Mucosa of gallbladder (tissue), 1 donor: ENCODE measurements around the gene GLIS2. TPM values are rescaled to one million over a fixed set of nuclear protein-coding genes. Genes with fewer than 3 reads are reported as not detected.

Experiments used
- DNase-seq: peaks from one replicate; pipeline ENCODE4 v3.0.0-alpha.2; 2020; ENCODE audit warnings: low spot score
- total RNA-seq: library from RNA; stranded (reverse); gene quantifications from one replicate; pipeline ENCODE4 v1.2.1, GENCODE V29; 2021
- donor health status: DM: no; HTN: no; CAD: no.

The GLIS2 gene
- total RNA-seq, 1 donor from 2014 or later: 22.2 TPM

DNA sequence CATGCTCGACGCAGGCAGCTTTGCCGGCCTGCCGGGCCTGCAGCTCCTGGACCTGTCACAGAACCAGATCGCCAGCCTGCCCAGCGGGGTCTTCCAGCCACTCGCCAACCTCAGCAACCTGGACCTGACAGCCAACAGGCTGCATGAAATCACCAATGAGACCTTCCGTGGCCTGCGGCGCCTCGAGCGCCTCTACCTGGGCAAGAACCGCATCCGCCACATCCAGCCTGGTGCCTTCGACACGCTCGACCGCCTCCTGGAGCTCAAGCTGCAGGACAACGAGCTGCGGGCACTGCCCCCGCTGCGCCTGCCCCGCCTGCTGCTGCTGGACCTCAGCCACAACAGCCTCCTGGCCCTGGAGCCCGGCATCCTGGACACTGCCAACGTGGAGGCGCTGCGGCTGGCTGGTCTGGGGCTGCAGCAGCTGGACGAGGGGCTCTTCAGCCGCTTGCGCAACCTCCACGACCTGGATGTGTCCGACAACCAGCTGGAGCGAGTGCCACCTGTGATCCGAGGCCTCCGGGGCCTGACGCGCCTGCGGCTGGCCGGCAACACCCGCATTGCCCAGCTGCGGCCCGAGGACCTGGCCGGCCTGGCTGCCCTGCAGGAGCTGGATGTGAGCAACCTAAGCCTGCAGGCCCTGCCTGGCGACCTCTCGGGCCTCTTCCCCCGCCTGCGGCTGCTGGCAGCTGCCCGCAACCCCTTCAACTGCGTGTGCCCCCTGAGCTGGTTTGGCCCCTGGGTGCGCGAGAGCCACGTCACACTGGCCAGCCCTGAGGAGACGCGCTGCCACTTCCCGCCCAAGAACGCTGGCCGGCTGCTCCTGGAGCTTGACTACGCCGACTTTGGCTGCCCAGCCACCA is 65.4 kb downstream of the GLIS2 start:
- DNase-seq: no peak

DNA sequence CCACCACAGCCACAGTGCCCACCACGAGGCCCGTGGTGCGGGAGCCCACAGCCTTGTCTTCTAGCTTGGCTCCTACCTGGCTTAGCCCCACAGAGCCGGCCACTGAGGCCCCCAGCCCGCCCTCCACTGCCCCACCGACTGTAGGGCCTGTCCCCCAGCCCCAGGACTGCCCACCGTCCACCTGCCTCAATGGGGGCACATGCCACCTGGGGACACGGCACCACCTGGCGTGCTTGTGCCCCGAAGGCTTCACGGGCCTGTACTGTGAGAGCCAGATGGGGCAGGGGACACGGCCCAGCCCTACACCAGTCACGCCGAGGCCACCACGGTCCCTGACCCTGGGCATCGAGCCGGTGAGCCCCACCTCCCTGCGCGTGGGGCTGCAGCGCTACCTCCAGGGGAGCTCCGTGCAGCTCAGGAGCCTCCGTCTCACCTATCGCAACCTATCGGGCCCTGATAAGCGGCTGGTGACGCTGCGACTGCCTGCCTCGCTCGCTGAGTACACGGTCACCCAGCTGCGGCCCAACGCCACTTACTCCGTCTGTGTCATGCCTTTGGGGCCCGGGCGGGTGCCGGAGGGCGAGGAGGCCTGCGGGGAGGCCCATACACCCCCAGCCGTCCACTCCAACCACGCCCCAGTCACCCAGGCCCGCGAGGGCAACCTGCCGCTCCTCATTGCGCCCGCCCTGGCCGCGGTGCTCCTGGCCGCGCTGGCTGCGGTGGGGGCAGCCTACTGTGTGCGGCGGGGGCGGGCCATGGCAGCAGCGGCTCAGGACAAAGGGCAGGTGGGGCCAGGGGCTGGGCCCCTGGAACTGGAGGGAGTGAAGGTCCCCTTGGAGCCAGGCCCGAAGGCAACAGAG is 66.3 kb downstream of the GLIS2 start:
- no peak for DNase-seq

- no peak for DNase-seq
These were observed 67.0 kb downstream of the GLIS2 start for GRCh38 chr16:4382795-4383357.

GRCh38 chr16:4383591-4384444 is 68.0 kb downstream of the GLIS2 start:
- no peak for DNase-seq

DNA sequence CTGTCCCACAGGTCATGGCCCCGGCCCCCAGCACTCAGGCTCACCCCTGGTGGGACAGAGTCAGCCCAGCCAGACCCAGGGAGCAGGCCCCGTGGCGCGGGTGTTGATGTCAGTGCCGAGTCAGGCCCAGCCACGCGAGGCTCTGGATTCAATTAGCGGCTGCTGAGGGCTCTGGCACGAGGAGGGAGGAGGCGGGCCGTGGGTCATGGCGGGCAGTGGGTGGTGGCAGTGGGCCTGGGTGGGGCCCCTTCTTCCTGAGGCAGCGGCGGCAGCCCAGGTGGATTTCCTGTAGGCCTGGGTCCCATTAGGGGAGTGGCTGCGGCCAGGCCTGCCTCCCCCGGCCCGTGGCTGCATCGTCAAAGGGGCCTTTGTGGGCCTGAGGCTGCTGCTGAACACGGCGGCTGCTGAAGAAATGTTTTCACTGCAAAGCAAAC is 68.7 kb downstream of the GLIS2 start:
- DNase-seq: no peak

- no peak for DNase-seq
These were observed 69.4 kb downstream of the GLIS2 start for GRCh38 chr16:4385066-4385788.

- no peak for DNase-seq
These were observed 70.1 kb downstream of the GLIS2 start for GRCh38 chr16:4385789-4386450.

DNA sequence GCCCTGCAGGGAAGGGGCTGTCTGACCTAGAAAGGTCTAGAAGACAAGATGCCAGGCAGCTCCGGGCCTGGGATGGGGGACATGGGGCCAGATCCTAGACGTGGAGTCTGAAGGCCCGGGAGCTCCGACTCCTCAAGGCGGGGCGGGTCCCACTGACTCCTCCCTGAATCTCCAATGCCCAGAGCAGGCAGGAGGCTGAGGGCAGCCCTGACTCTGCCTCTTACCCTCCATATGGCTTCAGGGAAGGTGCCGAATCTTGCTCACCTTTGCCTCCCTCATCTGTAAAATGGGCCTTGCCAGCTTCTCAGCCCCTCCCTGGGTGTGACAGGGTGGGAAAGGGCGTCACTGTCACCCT is 70.6 kb downstream of the GLIS2 start:
- no peak for DNase-seq

DNA sequence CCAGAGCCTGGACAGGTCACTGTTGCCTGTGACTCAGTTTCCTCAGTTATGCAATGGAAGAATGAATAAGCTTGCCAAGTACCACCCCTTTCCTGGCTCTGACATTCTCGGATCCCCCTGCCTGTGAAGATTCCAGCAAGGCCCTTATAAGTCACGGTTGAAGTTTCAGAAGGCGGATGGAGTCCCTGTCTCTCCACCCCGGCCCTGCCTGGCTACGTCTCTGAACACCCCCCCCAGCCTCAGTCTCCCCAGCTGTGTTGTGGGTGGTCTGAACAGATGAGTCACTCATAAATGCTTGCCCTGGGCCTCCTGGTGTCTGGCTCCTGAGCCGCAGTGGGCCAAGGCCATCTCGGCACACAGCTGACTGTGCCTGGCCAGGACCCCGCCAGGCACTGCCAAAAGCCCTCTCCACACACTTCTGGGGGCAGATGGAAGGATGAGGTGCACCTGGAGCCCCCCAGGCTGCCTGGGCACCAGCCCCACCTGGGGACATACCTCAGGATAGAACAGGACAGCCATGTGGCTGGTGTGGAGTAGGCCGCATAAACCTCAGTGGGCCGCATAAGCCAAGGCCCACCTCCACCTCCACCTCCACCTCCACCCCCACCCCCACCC is 71.2 kb downstream of the GLIS2 start:
- DNase-seq: no peak

- no peak for DNase-seq
These were observed 71.9 kb downstream of the GLIS2 start for GRCh38 chr16:4387781-4388180.

DNA sequence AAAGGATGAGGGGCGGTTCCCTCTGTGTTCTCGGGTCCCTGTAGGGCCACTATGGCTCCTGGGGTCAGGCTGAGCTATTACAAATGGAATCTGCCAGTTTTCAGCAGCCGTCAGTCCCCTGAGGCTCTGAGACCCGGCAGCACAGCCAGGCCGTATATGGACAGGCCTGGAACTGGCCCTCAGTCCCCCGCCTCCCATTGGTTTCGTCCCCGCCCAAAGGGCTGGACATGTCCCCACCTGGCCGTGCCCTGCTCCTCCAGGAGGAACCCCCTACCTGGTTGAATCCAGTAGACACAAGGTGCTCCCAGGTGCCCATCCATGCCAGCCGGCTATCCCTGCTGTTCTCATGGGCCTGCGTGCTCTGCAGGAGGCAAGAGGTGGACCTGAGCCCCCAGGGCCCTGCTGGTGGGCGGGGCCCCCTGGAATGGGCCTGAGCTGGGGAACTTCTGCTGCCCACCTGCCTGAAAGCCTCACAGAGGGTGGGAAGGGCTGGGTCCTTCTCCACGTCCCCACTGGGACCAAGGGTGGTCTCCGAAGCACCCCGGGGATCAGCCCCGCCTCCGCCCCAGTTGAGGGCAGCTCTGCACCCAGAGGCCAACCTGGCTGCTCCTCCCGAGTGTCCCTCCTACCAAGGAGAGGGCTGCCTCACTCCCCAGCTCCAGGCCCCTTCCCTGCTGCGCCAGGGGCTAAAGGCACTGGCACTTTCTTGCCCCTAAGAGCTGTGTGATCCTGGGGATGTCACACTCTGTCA is 72.6 kb downstream of the GLIS2 start:
- no peak for DNase-seq

Other genes with a start within 250 kb of the GLIS2 start
- 34.6 TPM for gene ADCY9, start 199.6 kb upstream of the GLIS2 start, total RNA-seq
- 1.4 TPM for gene SRL, start 74.0 kb upstream of the GLIS2 start, total RNA-seq
- 12.1 TPM for gene TFAP4, start 43.0 kb upstream of the GLIS2 start, total RNA-seq
- 27.5 TPM for gene PAM16, start 35.3 kb downstream of the GLIS2 start, total RNA-seq
- gene VASN, start 55.8 kb downstream of the GLIS2 start, total RNA-seq: 31.5 TPM
- gene CORO7, start 100.5 kb downstream of the GLIS2 start, total RNA-seq: 58.3 TPM
- 41.0 TPM for gene DNAJA3, start 109.8 kb downstream of the GLIS2 start, total RNA-seq
- 58.9 TPM for gene NMRAL1, start 158.6 kb downstream of the GLIS2 start, total RNA-seq
- gene HMOX2, start 160.3 kb downstream of the GLIS2 start, total RNA-seq: 85.2 TPM
- gene CDIP1, start 222.7 kb downstream of the GLIS2 start, total RNA-seq: 38.7 TPM
- 0.06 TPM for gene C16orf96, start 240.3 kb downstream of the GLIS2 start, total RNA-seq